HG02938 (cell line): ENCODE results near the gene OR52K1.

ENCODE experiments used
- ATAC-seq: cut with Tn5 transposase; IDR thresholded peaks from one replicate; pipeline ENCODE4 v1.9.1; 2021; ENCODE audit warnings: mild to moderate bottlenecking, moderate library complexity; ENCODE audit not compliant: unreplicated experiment

Gene OR52K1

GRCh38 chr11:4482445-4482844 lies at the start of gene OR52K1:
Gene OR52K1, plus strand, starts transcription at chr11:4482646. Its CDS starts 6,255 bp downstream, at chr11:4488901.
- no peak for ATAC-seq

GRCh38 chr11:4433856-4434255 lies 48.6 kb upstream of the OR52K1 start:
- no peak for ATAC-seq

- ATAC-seq = no peak
These were observed 46.0 kb upstream of the OR52K1 start for GRCh38 chr11:4436411-4436810.

- ATAC-seq = no peak
These were observed 40.9 kb upstream of the OR52K1 start for GRCh38 chr11:4441515-4441914.

GRCh38 chr11:4443232-4443891 lies 39.1 kb upstream of the OR52K1 start:
- ATAC-seq = no peak

- ATAC-seq = no peak
These were observed 33.5 kb upstream of the OR52K1 start, which contains the start of gene OR52K2 for GRCh38 chr11:4448995-4449394. Gene OR52K2, plus strand, starts transcription at chr11:4449295. Its CDS starts 45 bp downstream, at chr11:4449340.

- ATAC-seq = no peak
These were observed 29.3 kb upstream of the OR52K1 start for GRCh38 chr11:4453118-4453517.

- no peak for ATAC-seq
These were observed 28.4 kb upstream of the OR52K1 start for GRCh38 chr11:4454021-4454420.

- ATAC-seq = no peak
These were observed 27.0 kb upstream of the OR52K1 start for GRCh38 chr11:4455419-4455818.

GRCh38 chr11:4459500-4459899 lies 22.9 kb upstream of the OR52K1 start:
- peak; percentile 98 for ATAC-seq

GRCh38 chr11:4460151-4460550 lies 22.3 kb upstream of the OR52K1 start:
- no peak for ATAC-seq

GRCh38 chr11:4464216-4465159 lies 18.0 kb upstream of the OR52K1 start:
- ATAC-seq = no peak

- ATAC-seq = no peak
These were observed 17.0 kb upstream of the OR52K1 start for GRCh38 chr11:4465407-4465806.

GRCh38 chr11:4466131-4466870 lies 16.1 kb upstream of the OR52K1 start:
- ATAC-seq = no peak

- ATAC-seq = peak; percentile 52
These were observed 15.5 kb upstream of the OR52K1 start for GRCh38 chr11:4466871-4467442.

GRCh38 chr11:4467811-4468606 lies 14.4 kb upstream of the OR52K1 start:
- ATAC-seq = no peak

GRCh38 chr11:4479644-4480043 lies 2.8 kb upstream of the OR52K1 start:
- no peak for ATAC-seq

GRCh38 chr11:4480577-4481239 lies 1.7 kb upstream of the OR52K1 start:
- ATAC-seq = no peak

- ATAC-seq = no peak
These were observed 1.2 kb upstream of the OR52K1 start for GRCh38 chr11:4481240-4481582.

GRCh38 chr11:4484310-4484709 lies 1.9 kb downstream of the OR52K1 start:
- no peak for ATAC-seq
